Measurements from ENCODE around the gene SMOC1.

Gene SMOC1

GRCh38 chr14:69879175-69880043 lies at the start of gene SMOC1:
TSS of gene SMOC1 (plus strand) at chr14:69879416. CDS start at chr14:69879679, 263 bp downstream.
- DNase-seq (ENCODE audit: low read depth) = no peak

- no peak for DNase-seq (ENCODE audit: low read depth)
These were observed 40.3 kb upstream of the SMOC1 start for GRCh38 chr14:69838881-69839416.

DNA sequence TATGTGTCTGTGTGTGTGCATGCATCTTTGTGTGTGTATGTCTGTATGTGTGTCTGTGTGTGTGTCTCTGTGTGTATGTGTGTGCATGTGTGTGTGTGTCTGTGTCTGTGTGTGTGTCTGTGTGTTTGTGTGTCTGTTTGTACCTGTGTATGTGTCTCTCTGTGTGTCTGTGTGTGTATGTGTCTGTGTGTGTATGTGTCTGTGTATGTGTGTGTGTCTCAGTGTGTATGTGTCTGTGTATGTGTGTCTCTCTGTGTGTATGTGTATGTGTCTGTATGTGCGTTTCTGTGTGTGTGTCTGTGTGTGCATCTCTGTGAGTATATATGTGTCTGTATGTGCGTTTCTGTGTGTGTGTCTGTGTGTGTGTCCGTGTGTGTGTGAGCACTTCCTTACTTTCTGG lies 39.6 kb upstream of the SMOC1 start:
- no peak for DNase-seq (ENCODE audit: low read depth)

- no peak for DNase-seq (ENCODE audit: low read depth)
These were observed 37.6 kb upstream of the SMOC1 start for GRCh38 chr14:69841656-69842055.

DNA sequence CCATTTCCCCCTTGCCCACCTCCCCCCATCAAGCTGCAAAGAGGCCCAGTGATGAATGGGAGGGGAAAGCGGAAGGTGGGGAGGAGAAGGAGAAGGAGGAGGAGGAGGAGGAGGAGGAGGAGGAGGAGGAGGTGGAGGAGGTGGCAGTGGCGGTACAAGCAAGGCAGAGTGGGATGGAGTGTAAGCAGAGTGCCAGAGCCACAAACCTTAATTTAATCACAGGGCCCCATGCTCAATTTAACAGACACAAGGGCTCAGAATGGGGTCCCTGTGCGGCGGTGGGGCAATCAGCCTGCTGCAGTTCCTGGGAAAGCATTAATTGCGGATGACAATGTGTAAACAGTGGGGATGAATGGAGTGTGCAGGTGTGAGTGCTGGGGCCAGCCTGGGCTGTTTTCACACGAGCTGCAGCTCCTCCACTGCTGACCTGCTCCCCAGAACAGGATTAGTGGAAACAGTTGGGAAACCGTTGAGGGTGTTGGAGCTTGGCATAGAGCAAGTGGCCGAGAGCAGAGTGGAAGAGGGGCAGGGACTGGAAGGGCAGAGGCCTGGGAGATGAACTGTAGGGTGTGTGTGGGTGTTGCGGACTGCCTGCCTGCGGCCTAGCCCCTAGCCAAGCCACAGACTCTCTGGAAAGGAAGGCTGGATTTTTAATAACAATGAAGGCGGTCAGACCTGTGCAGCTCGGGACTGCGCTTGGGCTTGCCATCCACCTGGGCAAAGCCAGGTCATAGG lies 36.4 kb upstream of the SMOC1 start:
- DNase-seq (ENCODE audit: low read depth) = no peak

GRCh38 chr14:69844171-69844570 lies 35.0 kb upstream of the SMOC1 start:
- DNase-seq (ENCODE audit: low read depth) = no peak

- DNase-seq (ENCODE audit: low read depth) = no peak
These were observed 34.1 kb upstream of the SMOC1 start for GRCh38 chr14:69845050-69845581.

GRCh38 chr14:69845787-69846186 lies 33.4 kb upstream of the SMOC1 start:
- DNase-seq (ENCODE audit: low read depth) = no peak

DNA sequence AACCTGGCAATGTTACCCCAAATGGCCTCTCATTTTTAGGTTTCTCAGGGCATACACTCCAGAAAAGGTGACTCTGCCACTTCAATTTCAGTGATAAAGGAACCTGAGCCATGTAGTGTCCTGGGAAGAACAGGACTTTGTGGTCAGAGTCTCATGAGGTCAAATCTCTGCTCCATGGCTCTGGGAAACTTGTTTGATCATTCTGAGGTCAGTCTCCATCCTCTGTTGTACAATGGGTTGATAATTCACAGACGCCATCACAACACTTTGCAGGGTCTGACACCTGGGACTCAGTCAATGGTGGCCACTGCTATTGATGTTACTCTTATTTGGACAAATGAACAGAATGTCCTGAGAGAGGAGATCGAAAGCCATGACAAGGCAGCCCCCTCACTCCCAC lies 31.1 kb upstream of the SMOC1 start:
- no peak for DNase-seq (ENCODE audit: low read depth)

DNA sequence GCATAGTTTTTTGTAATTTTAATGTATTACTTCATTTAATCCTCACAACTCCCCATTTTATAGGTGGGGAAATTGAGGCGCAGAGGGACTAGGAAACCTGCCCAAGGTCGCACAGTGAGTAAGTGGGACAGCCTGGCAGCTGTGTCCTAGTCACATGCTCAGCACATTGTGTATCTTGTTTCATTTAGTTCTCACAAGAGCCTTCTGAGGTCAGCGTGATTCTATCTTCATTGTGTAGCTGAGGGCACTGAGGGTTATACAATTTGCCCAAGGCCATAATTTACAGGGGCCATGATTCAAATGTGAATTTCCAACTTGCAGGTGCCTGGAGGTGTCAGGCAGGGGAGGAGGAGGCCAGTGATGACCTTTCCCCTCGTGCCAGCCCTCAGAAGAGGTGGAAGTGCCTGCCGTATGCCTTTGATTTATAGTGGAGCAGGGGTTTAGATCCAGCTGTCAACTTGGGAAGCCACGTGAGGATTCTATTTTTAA lies 30.3 kb upstream of the SMOC1 start:
- DNase-seq (ENCODE audit: low read depth) = no peak

DNA sequence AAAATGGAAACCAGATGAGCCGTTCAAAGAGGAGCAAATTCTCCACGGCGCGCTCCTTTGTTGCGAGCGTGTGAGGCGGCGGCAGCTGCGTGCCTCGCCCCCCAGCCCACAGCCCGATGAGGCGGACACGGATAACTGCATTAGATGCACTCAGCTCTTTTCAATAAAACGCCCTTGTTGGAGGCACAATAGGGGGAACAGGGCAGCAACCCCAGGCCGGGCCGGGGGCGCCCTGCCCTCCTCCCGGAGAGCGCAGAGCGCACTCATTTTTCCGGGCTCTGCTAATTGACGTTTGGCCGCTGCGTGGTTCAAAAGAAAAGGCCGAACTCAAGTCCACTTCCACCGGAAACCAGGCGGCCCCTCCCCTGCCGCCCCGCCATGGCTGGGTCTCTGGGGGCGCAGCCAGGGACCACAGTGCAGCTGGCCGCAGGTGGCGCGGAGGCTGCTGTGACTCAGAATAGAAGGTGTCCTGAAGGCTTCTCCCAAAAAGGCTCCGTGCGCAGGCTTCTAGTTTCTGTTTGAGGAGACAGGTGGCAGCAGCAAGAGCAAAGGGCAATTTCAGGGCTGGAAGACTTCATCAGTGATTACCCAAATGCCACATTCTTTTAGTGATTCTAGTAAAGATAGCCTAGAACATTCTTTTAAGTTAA lies 29.0 kb upstream of the SMOC1 start:
- DNase-seq (ENCODE audit: low read depth) = no peak

DNA sequence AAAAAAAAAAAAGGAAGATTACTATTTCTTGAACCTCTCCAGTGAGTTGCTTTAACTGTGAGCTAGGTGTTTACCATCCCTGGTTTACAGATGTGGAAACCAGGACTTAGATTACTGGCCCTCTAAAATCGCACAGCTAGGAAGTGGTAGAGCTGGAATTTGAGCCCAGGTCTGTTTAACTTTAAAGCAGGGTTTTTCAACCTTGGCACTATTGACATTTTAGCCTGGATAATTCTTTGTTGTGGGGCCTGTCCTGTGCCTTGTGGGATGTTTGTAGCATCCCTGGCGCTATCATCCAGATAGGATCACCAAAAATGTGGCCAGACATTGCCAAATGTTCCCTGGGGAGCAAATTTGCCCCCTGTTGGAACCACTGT lies 28.5 kb upstream of the SMOC1 start:
- no peak for DNase-seq (ENCODE audit: low read depth)

- no peak for DNase-seq (ENCODE audit: low read depth)
These were observed 26.5 kb upstream of the SMOC1 start for GRCh38 chr14:69852531-69853321.

- DNase-seq (ENCODE audit: low read depth) = no peak
These were observed 25.4 kb upstream of the SMOC1 start for GRCh38 chr14:69853774-69854173.

- DNase-seq (ENCODE audit: low read depth) = no peak
These were observed 24.6 kb upstream of the SMOC1 start for GRCh38 chr14:69854598-69854997.

GRCh38 chr14:69855180-69855832 lies 23.9 kb upstream of the SMOC1 start:
- no peak for DNase-seq (ENCODE audit: low read depth)

- DNase-seq (ENCODE audit: low read depth) = no peak
These were observed 20.4 kb upstream of the SMOC1 start for GRCh38 chr14:69858801-69859200.

DNA sequence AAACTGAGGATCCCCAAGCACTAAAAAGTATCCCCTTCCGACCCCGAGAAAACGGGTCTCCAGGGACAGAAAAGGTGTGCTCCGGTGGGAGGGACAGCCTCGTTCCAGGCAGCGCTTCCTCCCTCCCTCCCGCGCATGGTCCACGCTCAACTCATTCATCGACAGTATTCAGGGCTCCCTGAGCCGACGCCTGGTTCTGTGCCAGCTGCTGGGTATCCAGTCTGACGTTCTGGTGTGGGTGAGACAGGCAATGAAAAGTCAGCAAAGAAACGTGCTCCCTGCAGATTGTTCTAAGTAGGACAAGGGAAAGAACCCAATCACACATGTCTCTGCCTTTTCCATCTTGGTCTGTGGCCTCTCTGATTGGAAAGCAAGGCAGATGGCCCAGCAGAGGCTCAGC lies 19.6 kb upstream of the SMOC1 start:
- no peak for DNase-seq (ENCODE audit: low read depth)

GRCh38 chr14:69860221-69860620 lies 19.0 kb upstream of the SMOC1 start:
- no peak for DNase-seq (ENCODE audit: low read depth)

DNA sequence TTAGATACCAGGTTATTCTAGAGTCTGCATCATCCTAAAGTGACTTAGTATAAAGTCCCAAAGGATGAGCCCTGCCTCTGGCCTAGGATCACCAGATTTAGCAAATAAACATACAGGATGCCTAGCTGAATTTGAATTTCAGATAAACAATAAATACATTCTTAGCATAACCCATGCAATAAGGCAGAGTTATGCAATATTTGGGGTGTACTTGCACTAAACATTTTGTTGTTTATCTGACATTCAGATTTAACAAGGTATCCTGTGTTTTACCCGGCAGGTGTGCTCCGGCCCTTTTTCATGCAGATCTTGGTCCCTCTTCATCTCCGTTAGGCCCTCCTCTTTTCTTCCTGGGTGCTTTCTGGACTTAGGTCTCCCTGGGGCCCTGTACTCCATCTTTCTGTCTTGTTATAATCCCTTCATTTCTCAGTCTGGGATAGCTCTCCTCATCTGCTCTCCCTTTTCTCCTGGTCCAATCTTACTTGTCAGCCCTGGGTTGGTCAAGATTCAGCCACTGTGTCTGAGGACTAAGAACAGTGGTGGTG lies 18.1 kb upstream of the SMOC1 start:
- no peak for DNase-seq (ENCODE audit: low read depth)

GRCh38 chr14:69863083-69863482 lies 16.1 kb upstream of the SMOC1 start:
- no peak for DNase-seq (ENCODE audit: low read depth)

All from stimulated activated CD8-positive, alpha-beta memory T cell treated with anti-CD3 and anti-CD28 coated beads, Interleukin-12 subunit alpha, Interleukin-12 subunit beta, amount 100 ng/mL, for 4 hours (primary cell).